Loucy (cell line): ENCODE data around the gene VSIG1.

Source experiments
- CTCF ChIP-seq: fragments of 200-600 bp; sonication (generic); conservative IDR thresholded peaks from 2 replicates; pipeline ENCODE4 v1.5.1; 2014; ENCODE audit warnings: mild to moderate bottlenecking, antibody characterized with exemption, low read length
- EZH2phosphoT487 ChIP-seq: fragments of 200-600 bp; IDR thresholded peaks from 2 replicates; pipeline ENCODE4 v1.6.1; 2018; ENCODE audit warnings: antibody characterized with exemption, mild to moderate bottlenecking, moderate library complexity, borderline replicate concordance

GRCh38 chrX:108033890-108034289 lies 11.0 kb upstream of the VSIG1 start:
- TF ChIP-seq CTCF: no peak
- no peak for TF ChIP-seq EZH2phosphoT487
